HuH-7.5 (cell line): ENCODE measurements around the gene CD93.

ENCODE experiments used
- DNase-seq: peaks from one replicate; pipeline ENCODE4 v3.0.0; 2011; ENCODE audit warnings: low spot score

CD93 gene

GRCh38 chr20:23034721-23035671, 51.1 kb downstream of the CD93 start, which contains the start of gene SSTR4:
Gene SSTR4 (plus strand): TSS chr20:23035312. CDS start chr20:23035484, 172 bp downstream.
- no peak for DNase-seq

DNA sequence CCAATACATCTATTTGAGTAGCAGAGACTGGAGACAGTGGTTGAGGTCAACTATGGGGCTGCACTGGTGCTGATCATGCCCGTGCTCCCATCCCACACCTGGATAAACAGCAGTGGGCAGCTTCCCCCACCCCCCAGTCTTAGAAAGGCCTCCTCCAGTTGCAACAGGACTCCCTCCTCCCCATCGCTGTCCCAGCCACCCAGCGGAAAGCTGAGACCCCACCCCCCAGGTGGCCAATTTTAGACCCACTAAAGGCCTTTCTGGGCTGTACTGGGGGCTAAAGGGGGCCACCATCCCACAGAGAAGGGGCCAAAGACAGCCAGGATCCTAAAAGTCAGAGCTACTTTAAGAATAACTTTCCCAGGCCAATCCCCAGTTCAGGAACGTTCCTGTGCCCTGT, 52.2 kb downstream of the CD93 start:
- no peak for DNase-seq

DNA sequence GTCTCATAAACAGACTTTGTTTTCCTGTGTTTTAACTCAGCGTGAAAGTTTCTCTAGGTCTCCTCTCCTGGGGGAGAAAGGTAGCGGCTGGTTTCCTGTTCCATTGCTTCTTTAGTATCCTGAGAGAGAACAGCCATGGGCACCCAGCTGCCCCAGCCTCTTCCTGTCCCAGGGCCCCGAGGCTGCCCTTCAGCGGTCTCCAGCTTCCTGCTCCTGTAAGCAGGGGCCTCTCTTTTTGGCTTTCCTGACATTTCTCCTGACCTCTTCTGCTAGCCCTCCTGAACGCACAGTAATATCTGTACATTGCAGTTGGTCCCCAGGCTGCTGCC, 53.4 kb downstream of the CD93 start:
- DNase-seq, result no peak

DNA sequence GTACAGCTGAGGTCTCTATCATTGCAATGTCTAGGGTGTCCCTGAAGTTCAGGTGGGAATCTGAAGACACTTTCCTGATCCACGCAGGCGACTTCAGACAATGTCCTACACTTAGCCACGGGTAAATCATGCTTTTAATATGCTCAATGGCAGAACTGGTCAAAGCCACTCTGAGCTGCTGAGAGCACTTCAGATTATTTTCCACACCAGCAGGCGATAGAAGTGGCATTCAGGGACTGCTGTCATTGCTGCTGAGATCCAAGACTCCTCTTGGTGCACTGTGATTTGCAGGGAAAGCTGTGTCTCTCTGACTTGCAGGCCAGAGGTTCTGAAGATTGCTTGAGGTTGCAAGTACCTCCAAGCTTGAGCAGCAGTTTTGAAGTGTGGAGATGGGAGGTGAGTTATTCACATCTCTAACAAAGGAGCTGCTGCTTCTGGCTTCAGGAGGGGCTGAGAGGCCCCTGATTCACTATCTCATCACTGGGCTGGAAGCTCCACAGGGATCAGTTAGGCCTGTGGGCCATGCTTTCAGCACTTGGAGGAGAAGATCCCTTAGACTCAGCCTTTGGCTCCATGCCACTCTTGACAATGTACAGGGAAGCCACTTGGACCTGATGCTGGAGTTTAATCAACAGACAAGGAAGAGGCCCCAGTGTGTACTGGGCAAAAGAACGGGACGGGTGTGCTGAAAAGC, 53.9 kb downstream of the CD93 start:
- no peak for DNase-seq

DNA sequence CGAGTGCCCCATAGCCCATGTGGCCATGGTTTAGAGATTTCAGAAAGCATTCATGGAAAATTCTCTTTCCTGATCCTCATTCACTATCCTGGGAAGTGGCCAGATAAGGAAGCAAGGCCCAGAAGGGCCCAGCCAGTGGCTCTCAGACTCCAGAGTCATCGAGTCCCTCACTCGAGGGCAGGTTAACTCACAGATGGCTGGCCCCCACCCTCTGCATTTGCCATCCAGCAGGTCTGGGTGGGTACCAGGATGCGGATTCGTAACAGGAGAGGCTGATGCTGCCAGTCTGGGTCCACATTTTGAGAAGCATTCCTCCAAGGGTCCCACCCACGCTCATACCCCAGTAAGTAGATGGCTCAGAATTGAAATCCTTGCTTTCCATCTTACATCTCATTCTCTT, 54.8 kb downstream of the CD93 start:
- no peak for DNase-seq
